T-cell (primary cell): ENCODE results near the gene POU3F1. TPM values are rescaled to one million over a fixed set of nuclear protein-coding genes. Genes with fewer than 3 reads are reported as not detected.

Source experiments
- ATAC-seq, 4 experiments: fragments of 200-7000 bp in 3 of 4; fragments of 150-1000 bp in 1 of 4; cut with Tn5 transposase; replicated peaks in 1 of 4; 1 replicate in 3 of 4; 2 replicates in 1 of 4; pipeline ENCODE4 v1.10.0; 2021; ENCODE audit warnings: moderate library complexity in 3 of 4, mild to moderate bottlenecking in 2 of 4, moderate number of reproducible peaks in 1 of 4
- CTCF ChIA-PET, 2 donors: fragments of 300-600 bp; sonication (Branson Sonifier 250); formaldehyde crosslinking; loops; one replicate each; lab custom pipeline; 2022; ENCODE audit warnings: antibody characterized with exemption in 2 of 2; lab: Charles Lee
- POLR2A ChIA-PET, 2 donors: fragments of 300-600 bp; sonication (Branson Sonifier 250); formaldehyde crosslinking; loops; one replicate each; lab custom pipeline; 2022; ENCODE audit warnings: antibody characterized with exemption in 2 of 2; lab: Charles Lee
- DNase-seq, 35 experiments: peaks; one replicate each; pipeline versions ENCODE4 v3.0.0 to v3.0.0-alpha.2; 2013 to 2023
- H3K27ac ChIP-seq: one replicate; pipeline ENCODE4 v1.5.1; 2013; ENCODE audit warnings: low read length
- H3K27me3 ChIP-seq, 2 experiments: replicated peaks in 1 of 2; 1 replicate in 1 of 2; 2 replicates in 1 of 2; pipeline versions ENCODE4 v1.6.1 to v1.7.0; 2013; ENCODE audit warnings: low read length in 1 of 2, mixed read lengths in 1 of 2; ENCODE audit not compliant: control insufficient read depth in 2 of 2, insufficient read depth in 2 of 2; ENCODE audit errors: extremely low read depth in 1 of 2
- H3K36me3 ChIP-seq, 2 donors: 1 replicate in 1 of 2; 2 replicates in 1 of 2; pipeline versions ENCODE4 v1.6.1 to v1.7.0; 2013; ENCODE audit warnings: low read length in 1 of 2; ENCODE audit not compliant: control insufficient read depth in 2 of 2, insufficient read depth in 1 of 2; ENCODE audit errors: extremely low read depth in 1 of 2
- H3K4me1 ChIP-seq, 2 experiments: 1 replicate in 1 of 2; 2 replicates in 1 of 2; pipeline versions ENCODE4 v1.6.1 to v1.7.0; 2013; ENCODE audit warnings: low read length in 2 of 2, mixed read lengths in 1 of 2; ENCODE audit not compliant: insufficient read depth in 2 of 2, control insufficient read depth in 1 of 2; ENCODE audit errors: extremely low read depth in 1 of 2
- H3K4me3 ChIP-seq, 2 donors: 1 replicate in 1 of 2; 2 replicates in 1 of 2; pipeline versions ENCODE4 v1.5.1 to v1.7.0; 2013; ENCODE audit warnings: mild to moderate bottlenecking in 2 of 2, low read length in 1 of 2, moderate library complexity in 1 of 2; ENCODE audit not compliant: control insufficient read depth in 1 of 2; ENCODE audit errors: extremely low read depth in 1 of 2
- H3K9me3 ChIP-seq: 2 replicates; pipeline ENCODE4 v1.7.0; 2013
- H3K27ac Mint-ChIP-seq, 2 donors: one replicate each; pipeline ENCODE4 v1.8.0; 2020 to 2021; ENCODE audit warnings: mild to moderate bottlenecking in 2 of 2, mixed read lengths in 2 of 2
- H3K27me3 Mint-ChIP-seq, 2 donors: one replicate each; pipeline ENCODE4 v1.8.0; 2021 to 2022; ENCODE audit warnings: mixed read lengths in 2 of 2
- H3K36me3 Mint-ChIP-seq: one replicate; pipeline ENCODE4 v1.8.0; 2021; ENCODE audit warnings: mixed read lengths
- H3K4me1 Mint-ChIP-seq, 3 donors: one replicate each; pipeline ENCODE4 v1.8.0; 2020 to 2022; ENCODE audit warnings: mixed read lengths in 3 of 3, mild to moderate bottlenecking in 1 of 3
- H3K4me3 Mint-ChIP-seq, 3 donors: one replicate each; pipeline ENCODE4 v1.8.0; 2020 to 2022; ENCODE audit warnings: mild to moderate bottlenecking in 3 of 3, mixed read lengths in 3 of 3, moderate library complexity in 3 of 3
- H3K9me3 Mint-ChIP-seq, 3 donors: one replicate each; pipeline ENCODE4 v1.8.0; 2020 to 2022; ENCODE audit warnings: mixed read lengths in 3 of 3
- WGBS: methylation state at CpG from one replicate; pipeline ENCODE4 v1.1.5; 2013; ENCODE audit warnings: missing lambda C conversion rate; ENCODE audit not compliant: insufficient coverage; 5-methylcytosine and 5-hydroxymethylcytosine counted together
- total RNA-seq, 35 experiments: library from RNA in 6 of 35; stranded (reverse) in 6 of 35; fragments of 120-200 nt in 1 of 35; gene quantifications; one replicate each; pipeline versions ENCODE4 v1.2.1 to v1.2.4 and lab custom pipeline; 2013 to 2026

Gene POU3F1
- total RNA-seq, 5 donors from 2014 or later (not counting 1 experiment from before 2014, with no cell fraction given) = 0.28 to 0.72 (median 0.64) TPM

DNA sequence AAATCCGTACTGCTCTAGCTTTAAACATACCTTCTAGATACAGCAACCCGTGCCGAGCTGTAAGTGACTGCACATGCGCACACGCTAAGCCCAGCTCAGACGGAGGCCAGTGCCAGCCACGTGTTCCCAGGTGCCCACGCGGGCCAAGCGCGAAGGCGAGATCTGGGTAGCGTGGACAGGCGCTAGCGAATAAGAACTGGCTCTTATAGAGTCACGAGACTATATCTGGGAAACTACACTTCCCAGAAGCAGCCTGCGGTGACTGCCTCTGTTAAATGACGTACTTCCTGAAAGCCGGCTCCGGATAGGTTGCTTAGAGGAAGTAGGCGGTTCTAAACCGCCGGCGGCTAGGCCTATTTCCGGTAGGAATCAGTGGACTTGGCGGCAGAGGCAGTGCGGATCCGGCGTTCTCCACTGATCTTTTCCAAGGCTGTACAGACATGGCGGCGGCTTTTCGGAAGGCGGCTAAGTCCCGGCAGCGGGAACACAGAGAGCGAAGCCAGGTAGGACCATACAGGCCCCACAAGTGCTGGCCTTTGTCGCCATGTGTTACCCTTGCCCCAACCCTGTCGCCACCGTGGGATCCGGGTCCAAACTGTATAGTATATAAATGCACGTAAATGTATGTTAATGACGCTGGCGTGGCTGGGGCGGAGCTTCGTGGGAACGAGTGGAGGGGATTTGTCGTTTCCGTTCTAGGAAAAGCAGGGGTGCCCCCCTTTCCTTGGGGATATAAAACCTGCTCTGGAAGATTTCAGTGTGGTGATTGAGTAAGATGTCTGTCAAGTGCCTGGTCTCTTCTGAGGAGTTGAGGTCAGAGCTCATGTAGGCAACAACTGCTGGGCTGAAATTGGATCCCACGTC lies 34.0 kb downstream of the POU3F1 start, which contains the start of gene UTP11:
UTP11 (plus strand) TSS at position 372 of the 864 bp plus-strand sequence; CDS start at position 441, 69 bp downstream.
- Mint-ChIP-seq H3K36me3 (peaks cover 13% of the 10 kb centered on the region), H3K27me3 (no peaks in the 10 kb centered on the region), H3K4me3 (peak within 1 kb of the TSS; percentile 99 to 100 (median 100)), H3K9me3 (no peaks in the 10 kb centered on the region), H3K27ac (peak within 1 kb of the TSS; percentile 98), H3K4me1 (peaks cover 42 to 63% (median 61%) of the 10 kb centered on the region in 3 donors)
- H3K9me3 ChIP-seq = no peaks in the 10 kb centered on the region
- H3K27ac ChIP-seq = peak within 1 kb of the TSS; percentile 73
- H3K27me3 ChIP-seq = no peaks in the 10 kb centered on the region
- peaks cover 16 to 49% of the 10 kb centered on the region in 2 experiments for H3K4me1 ChIP-seq
- ChIA-PET CTCF (interaction anchor here in 1 of 2 donors (0.6 to 2.7 kb wide), 6 partner anchors 17 to 498 kb away, joined by 3 to 10 read pairs (median 4); partner anchors contain the start of genes MEAF6, MTF1 and SF3A3), POLR2A (interaction anchor here in 1 of 2 donors (1.0 kb wide), 1 partner anchor 82 kb away, joined by 3 read pairs; no protein-coding TSS in a partner anchor)
- H3K36me3 ChIP-seq = peaks cover 5 to 8% of the 10 kb centered on the region in 2 donors
- 2% methylated on average over 44 of the region's 49 CpGs for WGBS
- ATAC-seq = peak; percentile 90 to 96 (median 94)
- DNase-seq = peak; percentile 77 to 96 (median 89)
- H3K4me3 ChIP-seq = peak within 1 kb of the TSS; percentile 89 to 94

DNA sequence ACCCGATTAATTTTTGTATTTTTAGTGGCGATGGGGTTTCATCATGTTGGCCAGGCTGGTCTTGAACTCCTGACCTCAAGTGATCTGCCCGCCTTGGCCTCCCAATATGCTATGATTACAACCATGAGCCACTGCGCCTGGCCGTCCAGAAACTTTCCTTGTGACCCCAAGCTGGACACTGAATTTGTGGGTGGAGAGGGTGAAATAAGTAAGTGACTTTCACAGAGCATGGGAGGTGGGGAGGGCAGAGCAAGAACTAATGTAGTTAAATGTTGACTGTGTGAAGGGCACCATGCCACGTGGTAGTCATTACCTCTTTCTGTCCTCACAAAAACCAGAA lies 36.8 kb downstream of the POU3F1 start:
- ChIA-PET CTCF (interaction anchor here in 1 of 2 donors (0.7 to 1.6 kb wide), 2 partner anchors 9 to 19 kb away, joined by 5 read pairs; partner anchors contain the start of gene SF3A3), POLR2A (interaction anchor here in 1 of 2 donors (0.6 kb wide), 1 partner anchor 81 kb away, joined by 3 read pairs; no protein-coding TSS in a partner anchor)
- Mint-ChIP-seq H3K4me3 (peak overlapping the region in 1 of 3 donors; percentile 13), H3K9me3 (no peaks in the 10 kb centered on the region), H3K27me3 (no peaks in the 10 kb centered on the region), H3K27ac (peak overlapping the region; percentile 88 to 97), H3K36me3 (no peaks in the 10 kb centered on the region), H3K4me1 (peaks cover 35 to 58% (median 54%) of the 10 kb centered on the region in 3 donors)
- WGBS = no CpG with 5 or more reads among the region's 6 CpGs
- no peaks in the 10 kb centered on the region for H3K36me3 ChIP-seq
- H3K9me3 ChIP-seq = no peaks in the 10 kb centered on the region
- ATAC-seq (no peak), DNase-seq (no peak)
- H3K27me3 ChIP-seq = peaks cover 0 to 8% of the 10 kb centered on the region in 2 experiments
- H3K27ac ChIP-seq = peak overlapping the region; percentile 67
- H3K4me1 ChIP-seq = peaks cover 14 to 59% of the 10 kb centered on the region in 2 experiments
- H3K4me3 ChIP-seq = no peak overlapping the region

DNA sequence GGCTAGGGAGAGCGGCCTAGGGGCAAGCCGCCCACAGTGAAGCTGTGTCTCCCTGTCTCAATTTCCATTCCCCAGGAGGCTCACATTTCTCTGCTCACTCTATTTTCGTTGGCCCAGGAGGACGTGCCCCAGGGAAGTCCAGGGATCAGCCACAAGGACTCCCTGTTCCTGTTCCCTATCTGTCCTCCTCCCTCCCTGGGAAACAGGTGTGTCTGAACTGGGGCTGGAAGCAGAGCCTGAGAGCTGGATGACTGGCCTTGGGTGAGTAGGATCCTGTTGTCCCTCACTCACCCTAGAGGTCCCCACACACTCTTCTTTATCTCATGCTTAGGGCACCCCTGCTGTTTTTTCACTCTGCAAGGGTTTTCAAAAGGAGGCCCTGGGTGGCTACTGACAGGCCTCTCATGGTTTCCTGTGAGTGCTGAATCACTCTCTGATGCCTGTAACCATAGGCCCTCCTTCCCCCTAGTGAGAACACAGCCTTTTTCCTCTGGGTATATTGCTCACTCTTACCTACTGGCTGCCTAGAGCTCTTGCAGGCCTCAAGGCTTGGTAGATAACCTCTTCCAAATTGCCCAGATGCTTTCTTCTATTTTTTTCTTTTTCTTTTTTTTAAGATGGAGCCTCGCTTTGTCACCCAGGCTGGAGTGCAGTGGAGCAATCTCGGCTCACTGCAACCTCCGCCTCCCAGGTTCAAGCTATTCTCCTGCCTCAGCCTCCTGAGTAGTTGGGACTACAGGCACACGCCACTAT lies 37.3 kb downstream of the POU3F1 start:
- DNase-seq (peak in 12 of 35 experiments; percentile 23 to 60 (median 42)), ATAC-seq (peak in 3 of 4 experiments; percentile 37 to 69 (median 42))
- Mint-ChIP-seq H3K4me3 (peak overlapping the region in 2 of 3 donors; percentile 13), H3K4me1 (peaks cover 38 to 63% (median 56%) of the 10 kb centered on the region in 3 donors), H3K27me3 (peaks cover 0 to 3% of the 10 kb centered on the region in 2 donors), H3K27ac (peak overlapping the region; percentile 88 to 97), H3K9me3 (no peaks in the 10 kb centered on the region), H3K36me3 (no peaks in the 10 kb centered on the region)
- WGBS = 91% methylated on average over 5 of the region's 8 CpGs
- POLR2A ChIA-PET = no interaction called here
- H3K4me1 ChIP-seq = peaks cover 14 to 62% of the 10 kb centered on the region in 2 experiments
- H3K27ac ChIP-seq = peak overlapping the region; percentile 67
- CTCF ChIA-PET = interaction anchor here in 1 of 2 donors (1.6 kb wide), 1 partner anchor 18 kb away, joined by 5 read pairs; the partner anchor contains the start of gene SF3A3
- H3K4me3 ChIP-seq = no peak overlapping the region
- no peaks in the 10 kb centered on the region for H3K36me3 ChIP-seq
- H3K9me3 ChIP-seq = no peaks in the 10 kb centered on the region
- H3K27me3 ChIP-seq = peaks cover 0 to 13% of the 10 kb centered on the region in 2 experiments

DNA sequence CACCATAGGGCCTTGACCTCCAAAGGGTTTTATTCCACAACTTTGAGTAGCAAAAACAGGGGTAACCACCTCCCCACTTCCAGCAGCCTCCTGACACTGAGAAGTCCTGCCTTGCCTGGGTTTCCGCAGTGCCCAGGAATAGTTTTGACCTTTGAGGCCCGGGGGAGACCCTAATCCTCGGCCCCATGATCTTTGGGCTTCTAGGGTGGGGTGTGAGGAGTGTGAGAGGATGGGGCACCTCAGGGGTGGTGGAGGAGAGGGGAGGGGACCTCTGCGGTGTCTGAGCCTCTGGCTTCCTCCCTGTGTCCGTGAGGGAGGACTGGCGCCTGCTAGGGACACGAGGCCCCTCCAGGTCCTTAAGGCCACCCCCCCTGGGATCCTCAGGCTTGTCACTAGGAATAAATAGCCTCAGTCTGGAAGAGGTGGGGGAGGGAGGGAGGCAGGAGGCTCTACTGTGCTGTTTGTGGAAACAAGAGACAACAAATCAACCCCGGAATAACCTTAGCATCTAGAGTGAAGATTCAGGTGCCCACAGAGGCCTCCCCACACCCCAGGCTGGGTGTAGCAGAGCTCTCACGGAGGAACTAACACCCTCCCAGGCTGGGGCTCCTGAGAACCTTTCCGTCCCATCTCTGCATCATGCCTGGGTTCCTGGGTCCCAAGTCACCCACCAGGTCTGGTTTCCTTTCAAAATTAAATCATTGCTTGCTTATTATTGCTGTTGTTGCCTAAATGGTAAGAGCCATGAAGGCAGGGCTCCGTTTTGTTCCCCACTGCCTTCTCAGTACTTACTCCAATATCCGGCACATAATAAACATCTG lies 40.4 kb downstream of the POU3F1 start:
- POLR2A ChIA-PET = interaction anchor here in 1 of 2 donors (0.6 kb wide), 1 partner anchor 1170 kb away, joined by 4 read pairs; no protein-coding TSS in a partner anchor

DNA sequence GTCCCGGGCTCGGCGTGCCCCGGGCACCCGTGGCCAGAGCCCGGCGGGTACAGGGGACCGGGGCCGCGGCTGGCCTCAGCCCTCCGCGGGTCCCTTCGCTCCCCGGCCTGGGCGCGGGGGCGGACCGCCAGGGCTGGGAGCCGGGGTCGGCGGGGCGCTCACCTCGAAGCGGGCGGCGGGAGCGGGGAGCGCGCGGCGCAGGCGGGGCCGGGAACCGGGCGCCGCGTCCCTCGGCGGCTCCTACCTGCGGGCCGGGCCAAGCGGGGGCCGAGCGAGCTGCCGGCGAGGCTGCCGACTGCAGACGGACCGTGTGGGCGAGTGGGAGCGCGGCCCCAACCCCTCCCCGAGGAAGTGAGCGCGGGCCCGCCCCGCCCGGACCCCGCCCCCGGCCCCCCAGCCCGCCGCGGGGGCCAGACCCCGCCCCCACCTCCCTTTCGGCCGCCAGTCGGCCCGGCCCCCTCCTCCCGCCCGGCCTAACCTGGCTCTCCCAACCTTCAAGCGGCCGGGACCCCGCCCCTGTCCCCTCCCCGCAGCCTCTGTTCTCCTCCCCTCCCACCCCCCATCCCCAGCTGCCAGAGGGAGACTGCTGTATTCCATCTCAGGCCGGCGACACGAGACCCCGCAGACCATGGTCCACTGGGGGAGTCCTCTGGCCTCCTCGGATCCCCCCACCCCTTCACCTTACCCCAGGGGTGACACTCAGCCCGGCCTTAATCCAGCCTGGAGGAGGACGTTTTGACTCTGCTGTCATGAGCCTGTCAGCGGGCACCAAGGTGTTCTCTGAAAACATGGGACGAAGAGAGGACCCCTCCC lies 41.2 kb downstream of the POU3F1 start, which contains the start of gene FHL3:
FHL3 (minus strand) TSS at position 320 of the 813 bp plus-strand sequence. CDS start 6,102 bp downstream, outside the sequence.
- CTCF ChIA-PET = no interaction called here
- peak within 1 kb of the TSS; percentile 68 to 86 for H3K27ac Mint-ChIP-seq
- 1% methylated on average over 61 of the region's 83 CpGs for WGBS

More for the DNA sequence above, 40.4 kb downstream of the POU3F1 start:
- H3K36me3 ChIP-seq = no peaks in the 10 kb centered on the region
- H3K4me3 ChIP-seq = peak overlapping the region in 1 of 2 donors; percentile 23
- peaks cover 0 to 3% of the 10 kb centered on the region in 2 donors for H3K27me3 Mint-ChIP-seq
- H3K4me1 ChIP-seq = peaks cover 0 to 46% of the 10 kb centered on the region in 2 experiments
- peak overlapping the region; percentile 62 to 72 (median 71) for H3K4me3 Mint-ChIP-seq
- CTCF ChIA-PET = no interaction called here
- 68% methylated on average over 3 of the region's 12 CpGs for WGBS
- DNase-seq = no peak
- H3K27ac ChIP-seq = peak overlapping the region; percentile 72
- peak overlapping the region; percentile 65 to 83 for H3K27ac Mint-ChIP-seq
- H3K9me3 Mint-ChIP-seq = no peaks in the 10 kb centered on the region
- no peaks in the 10 kb centered on the region for H3K36me3 Mint-ChIP-seq
- H3K27me3 ChIP-seq = peaks cover 0 to 18% of the 10 kb centered on the region in 2 experiments
- peaks cover 22 to 53% (median 48%) of the 10 kb centered on the region in 3 donors for H3K4me1 Mint-ChIP-seq
- H3K9me3 ChIP-seq = no peaks in the 10 kb centered on the region
- no peak for ATAC-seq

More for the DNA sequence above, 41.2 kb downstream of the POU3F1 start, which contains the start of gene FHL3:
- H3K27me3 ChIP-seq = peaks cover 0 to 18% of the 10 kb centered on the region in 2 experiments
- H3K4me3 ChIP-seq = peak within 1 kb of the TSS; percentile 45 to 57
- H3K4me1 ChIP-seq = peaks cover 0 to 45% of the 10 kb centered on the region in 2 experiments
- Mint-ChIP-seq H3K4me3 (peak within 1 kb of the TSS; percentile 76 to 83 (median 77)), H3K9me3 (no peaks in the 10 kb centered on the region), H3K36me3 (no peaks in the 10 kb centered on the region), H3K27me3 (peaks cover 0 to 3% of the 10 kb centered on the region in 2 donors), H3K4me1 (peaks cover 22 to 56% (median 50%) of the 10 kb centered on the region in 3 donors)
- POLR2A ChIA-PET = no interaction called here
- DNase-seq = peak in 5 of 35 experiments; percentile 17 to 55 (median 44)
- peak within 1 kb of the TSS; percentile 72 for H3K27ac ChIP-seq
- no peaks in the 10 kb centered on the region for H3K36me3 ChIP-seq
- peak; percentile 33 to 57 (median 50) for ATAC-seq
- H3K9me3 ChIP-seq = no peaks in the 10 kb centered on the region
